GM19438 (cell line): ENCODE results near the gene TBX20.
"Not testable (repeated sequence)": the region's sequence is repeated elsewhere in the genome, so short reads cannot be mapped to it uniquely, and the experiment has no call there.

ENCODE experiments used
- ATAC-seq: cut with Tn5 transposase; IDR thresholded peaks from one replicate; pipeline ENCODE4 v1.9.1; 2021; ENCODE audit warnings: low read depth; ENCODE audit not compliant: unreplicated experiment

TBX20 gene

GRCh38 chr7:35255443-35256255 lies 1.7 kb upstream of the TBX20 start:
- no peak for ATAC-seq

GRCh38 chr7:35254496-35255442 lies 869 bp upstream of the TBX20 start:
- ATAC-seq: no peak

- no peak for ATAC-seq
Observed at GRCh38 chr7:35253460-35253709, 515 bp downstream of the TBX20 start.

GRCh38 chr7:35252612-35253459 lies 1.1 kb downstream of the TBX20 start:
- ATAC-seq: no peak

- ATAC-seq: no peak
Observed at GRCh38 chr7:35251606-35252310, 2.1 kb downstream of the TBX20 start.

GRCh38 chr7:35250941-35251340 lies 3.0 kb downstream of the TBX20 start:
- ATAC-seq: no peak

GRCh38 chr7:35250452-35250851 lies 3.4 kb downstream of the TBX20 start:
- ATAC-seq: no peak

GRCh38 chr7:35249537-35249907 lies 4.4 kb downstream of the TBX20 start:
- ATAC-seq: no peak

GRCh38 chr7:35248576-35249536 lies 5.0 kb downstream of the TBX20 start:
- no peak for ATAC-seq

- no peak for ATAC-seq
Observed at GRCh38 chr7:35246819-35247218, 7.1 kb downstream of the TBX20 start.

GRCh38 chr7:35241884-35242283 lies 12.0 kb downstream of the TBX20 start:
- ATAC-seq: no peak

GRCh38 chr7:35241436-35241835 lies 12.5 kb downstream of the TBX20 start:
- ATAC-seq: no peak

GRCh38 chr7:35241008-35241407 lies 12.9 kb downstream of the TBX20 start:
- not testable (repeated sequence) for ATAC-seq

- not testable (repeated sequence) for ATAC-seq
Observed at GRCh38 chr7:35238456-35238855, 15.4 kb downstream of the TBX20 start.

GRCh38 chr7:35232994-35233393 lies 20.9 kb downstream of the TBX20 start:
- no peak for ATAC-seq

- ATAC-seq: not testable (repeated sequence)
Observed at GRCh38 chr7:35231221-35231620, 22.7 kb downstream of the TBX20 start.

GRCh38 chr7:35229116-35229780 lies 24.7 kb downstream of the TBX20 start:
- not testable (repeated sequence) for ATAC-seq

- ATAC-seq: not testable (repeated sequence)
Observed at GRCh38 chr7:35228496-35229051, 25.3 kb downstream of the TBX20 start.
